Endothelial cell of umbilical vein (primary cell): ENCODE measurements around the gene MLX. TPM values are rescaled to one million over a fixed set of nuclear protein-coding genes. Genes with fewer than 3 reads are reported as not detected.
"Not testable (repeated sequence)": the region's sequence is repeated elsewhere in the genome, so short reads cannot be mapped to it uniquely, and the experiment has no call there.

Source experiments
- BruUV-seq: library from RNA; stranded (reverse); fragments of 400-500 nt; replicated peaks from 2 replicates; lab custom pipeline; 2021; lab: Mats Ljungman, UMichigan
- CTCF ChIA-PET: fragments of 300-600, 350-600 bp; sonication (Branson Sonifier 250); formaldehyde crosslinking; loops from one replicate; lab custom pipeline; 2021; ENCODE audit warnings: antibody characterized with exemption, inconsistent platforms; lab: Charles Lee
- POLR2A ChIA-PET: fragments of 300-600, 350-600 bp; sonication (Branson Sonifier 250); formaldehyde crosslinking; loops from one replicate; lab custom pipeline; 2021; ENCODE audit warnings: antibody characterized with exemption, inconsistent platforms; lab: Charles Lee
- DNase-seq: peaks from one replicate; pipeline ENCODE4 v3.0.0-alpha.2; 2011; ENCODE audit warnings: low read depth, low spot score
- FAIRE-seq: peaks from 2 replicates; lab custom pipeline; 2011; peaks lifted over from hg19 to GRCh38; lab: Jason Lieb, UNC
- H2AFZ ChIP-seq: 2 replicates; pipeline ENCODE4 v1.6.0; 2012; ENCODE audit warnings: low read depth, low read length, control low read depth, inconsistent platforms
- H3K27ac ChIP-seq: 2 replicates; pipeline ENCODE4 v1.5.1; 2011; ENCODE audit warnings: low read depth, mild to moderate bottlenecking, control low read depth, low read length, moderate library complexity; ENCODE audit not compliant: insufficient read depth
- H3K27me3 ChIP-seq, 2 experiments: 2 replicates each; pipeline versions ENCODE4 v1.6.0 to v1.6.1; 2011; ENCODE audit warnings: low read length in 2 of 2, mixed read lengths in 1 of 2; ENCODE audit not compliant: control insufficient read depth in 2 of 2, insufficient read depth in 2 of 2
- H3K36me3 ChIP-seq, 2 experiments: 2 replicates in 1 of 2; 3 replicates in 1 of 2; pipeline ENCODE4 v1.5.1; 2011; ENCODE audit warnings: low read length in 2 of 2, mild to moderate bottlenecking in 1 of 2, moderate library complexity in 1 of 2; ENCODE audit not compliant: control insufficient read depth in 2 of 2, insufficient read depth in 2 of 2; ENCODE audit errors: extremely low read depth in 1 of 2
- H3K4me1 ChIP-seq: 3 replicates; pipeline ENCODE4 v1.5.1; 2011; ENCODE audit warnings: mild to moderate bottlenecking, low read length; ENCODE audit not compliant: control insufficient read depth, insufficient read depth; ENCODE audit errors: extremely low read depth
- H3K4me2 ChIP-seq: 2 replicates; pipeline ENCODE4 v1.6.1; 2011; ENCODE audit warnings: low read length, control low read depth, mixed read lengths; ENCODE audit not compliant: insufficient read depth
- H3K4me3 ChIP-seq, 3 experiments: fragments of 200-600 bp in 1 of 3; sonication (generic), shearing (Covaris generic) in 1 of 3; replicated peaks in 1 of 3; 2 replicates each; pipeline ENCODE4 v1.5.1; 2011 to 2016; ENCODE audit warnings: control low read depth in 3 of 3, low read length in 3 of 3, mild to moderate bottlenecking in 2 of 3, inconsistent platforms in 1 of 3, low read depth in 1 of 3, moderate library complexity in 1 of 3; ENCODE audit not compliant: insufficient read depth in 1 of 3
- H3K79me2 ChIP-seq: 2 replicates; pipeline ENCODE4 v1.6.0; 2012; ENCODE audit warnings: low read length, inconsistent platforms; ENCODE audit not compliant: control insufficient read depth, insufficient read depth
- H3K9ac ChIP-seq: replicated peaks from 2 replicates; pipeline ENCODE3; 2011; ENCODE audit warnings: low read length, control low read depth; ENCODE audit not compliant: insufficient read depth; ENCODE audit errors: extremely low read depth
- H3K9me1 ChIP-seq: replicated peaks from 3 replicates; pipeline ENCODE4 v1.6.0; 2011; ENCODE audit warnings: mild to moderate bottlenecking, low read length; ENCODE audit not compliant: control insufficient read depth, insufficient read depth; ENCODE audit errors: extremely low read depth
- H3K9me3 ChIP-seq: replicated peaks from 2 replicates; pipeline ENCODE4 v1.5.1; 2012; ENCODE audit warnings: low read length, inconsistent platforms; ENCODE audit not compliant: control insufficient read depth, insufficient read depth
- H4K20me1 ChIP-seq: replicated peaks from 2 replicates; pipeline ENCODE3; 2011; ENCODE audit warnings: mild to moderate bottlenecking, low read length; ENCODE audit not compliant: control insufficient read depth, insufficient read depth; ENCODE audit errors: extremely low read depth
- EZH2 ChIP-seq: IDR thresholded peaks from 2 replicates; pipeline ENCODE4 v1.6.1; 2012; ENCODE audit warnings: borderline replicate concordance, low read depth, mild to moderate bottlenecking, moderate library complexity, low read length, inconsistent platforms; ENCODE audit not compliant: severe bottlenecking
- GATA2 ChIP-seq: IDR thresholded peaks from 2 replicates; pipeline ENCODE4 v1.7.0; 2011; ENCODE audit warnings: low read depth, mild to moderate bottlenecking, moderate library complexity, mixed read lengths, low read length; ENCODE audit not compliant: insufficient read length, insufficient read depth
- JUN ChIP-seq: IDR thresholded peaks from 2 replicates; pipeline ENCODE4 v1.6.1; 2011; ENCODE audit warnings: borderline replicate concordance, low read depth; ENCODE audit not compliant: insufficient read length, insufficient read depth
- MYC ChIP-seq: IDR thresholded peaks from one replicate; pipeline ENCODE4 v1.6.1; 2011; ENCODE audit warnings: mild to moderate bottlenecking, low read depth, low read length
- POLR2AphosphoS5 ChIP-seq: IDR thresholded peaks from 2 replicates; pipeline ENCODE4 v1.6.1; 2012; ENCODE audit warnings: low read depth, mild to moderate bottlenecking, control low read depth, low read length, moderate library complexity; ENCODE audit not compliant: insufficient read depth
- dilution Hi-C: fragments of 300-500 bp; cut with MboI; formaldehyde crosslinking; loops from one replicate; pipeline ENCODE4 v1.15.0; 2019; ENCODE audit warnings: low sequenced_read_pairs; ENCODE audit not compliant: extremely low pct_ligation_motif_present
- intact Hi-C: fragments of 100-400 bp; cut with micrococcal nuclease; formaldehyde crosslinking; loops from one replicate; pipeline ENCODE4 v1.10.0; 2022
- polyA plus RNA-seq, 4 experiments: library from polyadenylated mRNA; depleted of rRNA in 3 of 4; stranded (reverse) in 3 of 4; unstranded in 1 of 4; fragments of >200 nt; gene quantifications; 2 replicates each; pipeline versions ENCODE4 v1.2.1 to v1.2.3, GENCODE V29; 2011 to 2012; ENCODE audit warnings: missing spikeins in 1 of 4
- total RNA-seq: library from RNA; stranded (reverse); gene quantifications from 2 replicates; pipeline ENCODE4 v1.2.3, GENCODE V29; 2021

Gene MLX
- total and polyA plus RNA-seq, 2 donors (not counting 3 experiments of a cell fraction or from before 2014, with no cell fraction given): 40.3 to 42.7 TPM

DNA sequence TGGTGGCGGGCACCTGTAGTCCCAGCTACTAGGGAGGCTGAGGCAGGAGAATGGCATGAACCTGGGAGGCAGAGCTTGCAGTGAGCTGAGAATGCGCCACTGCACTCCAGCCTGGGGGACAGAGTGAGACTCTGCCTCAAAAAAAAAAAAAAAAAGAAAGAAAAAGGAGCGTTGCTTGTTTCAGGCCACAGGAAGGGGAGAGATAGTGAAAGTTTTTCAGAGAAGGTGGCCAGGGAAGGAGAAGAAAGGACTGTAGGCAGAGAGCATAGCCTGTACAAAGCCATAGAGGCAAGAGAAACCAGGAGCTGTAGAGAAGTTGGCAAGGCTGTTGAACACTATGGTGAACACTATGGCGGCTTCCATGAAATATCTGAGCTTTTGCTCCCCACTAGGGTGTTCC, 26.3 kb upstream of the MLX start:
- ChIA-PET CTCF (interaction anchor here (0.7 kb wide), 1 partner anchor 102 kb away, joined by 3 read pairs; no protein-coding TSS in a partner anchor), POLR2A (interaction anchor here (0.7 kb wide), 1 partner anchor 852 kb away, joined by 4 read pairs; no protein-coding TSS in a partner anchor)
- H3K27ac ChIP-seq: not testable (repeated sequence)

DNA sequence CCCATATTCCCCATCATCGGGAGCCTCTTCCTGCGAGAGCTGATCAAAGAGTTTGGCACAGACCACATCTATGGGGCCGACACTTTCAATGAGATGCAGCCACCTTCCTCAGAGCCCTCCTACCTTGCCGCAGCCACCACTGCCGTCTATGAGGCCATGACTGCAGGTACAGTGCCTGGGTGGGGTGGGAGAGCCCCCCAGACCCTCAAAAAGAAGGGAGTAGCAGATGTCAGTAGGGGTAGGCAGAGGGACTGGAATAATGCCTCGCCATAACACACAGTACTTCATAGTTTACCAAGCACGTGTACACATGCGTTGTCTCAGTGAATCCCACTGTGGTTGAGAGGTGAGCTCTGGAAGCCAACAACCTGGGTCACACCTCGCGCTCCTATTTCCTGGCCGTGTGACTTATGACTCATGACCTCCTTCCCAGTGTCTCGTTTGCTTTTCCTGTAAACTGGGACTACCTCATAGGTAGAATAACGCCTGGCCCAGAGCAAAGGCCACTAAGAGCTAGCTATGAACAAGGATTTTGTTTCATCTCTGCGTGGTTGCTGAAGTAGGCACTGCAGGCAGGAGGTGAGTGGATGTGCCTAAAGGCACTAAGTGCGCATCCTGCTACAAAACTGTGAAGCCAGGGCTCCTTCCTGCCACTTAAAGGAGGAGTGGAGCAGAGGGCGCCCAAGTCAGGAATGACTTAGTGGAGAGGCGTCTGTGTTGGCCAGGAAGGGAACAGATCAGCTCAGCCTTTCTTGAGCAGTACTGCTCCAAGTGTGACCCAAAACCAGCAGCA, 25.7 kb upstream of the MLX start:
- H3K27me3 ChIP-seq: no peaks in the 10 kb centered on the region
- H3K27ac ChIP-seq: peak overlapping the region; percentile 20
- peaks cover 16% of the 10 kb centered on the region for H3K4me1 ChIP-seq
- dilution Hi-C loops: no loop called here
- H2AFZ ChIP-seq: no peak overlapping the region
- H3K36me3 ChIP-seq: peaks cover 2 to 10% of the 10 kb centered on the region in 2 experiments
- intact Hi-C loops: no loop called here
- H3K79me2 ChIP-seq: peaks cover 4% of the 10 kb centered on the region
- H3K9me1 ChIP-seq: no peaks in the 10 kb centered on the region
- POLR2A ChIA-PET: interaction anchor here (0.6 kb wide), 1 partner anchor 207 kb away, joined by 5 read pairs; no protein-coding TSS in a partner anchor
- H3K9me3 ChIP-seq: no peaks in the 10 kb centered on the region
- no peak overlapping the region for H3K4me3 ChIP-seq
- H3K4me2 ChIP-seq: no peak overlapping the region
- DNase-seq: no peak
- FAIRE-seq: no peak
- CTCF ChIA-PET: interaction anchor here (0.7 to 1.2 kb wide), 2 partner anchors 24 to 102 kb away, joined by 3 read pairs; no protein-coding TSS in a partner anchor
- no peak overlapping the region for H3K9ac ChIP-seq
- TF ChIP-seq GATA2: no peak
- TF ChIP-seq MYC: no peak
- peak; percentile 12 for TF ChIP-seq POLR2AphosphoS5
- TF ChIP-seq EZH2: no peak
- TF ChIP-seq JUN: no peak
- no TSS peak for BruUV-seq
- H4K20me1 ChIP-seq: no peaks in the 10 kb centered on the region

More for the DNA sequence above, 26.3 kb upstream of the MLX start:
- H3K4me2 ChIP-seq, H3K4me3 ChIP-seq, H3K9ac ChIP-seq, H3K36me3 ChIP-seq, H3K9me3 ChIP-seq, FAIRE-seq, H4K20me1 ChIP-seq, dilution Hi-C loops, H3K9me1 ChIP-seq, H3K79me2 ChIP-seq, BruUV-seq, intact Hi-C loops, DNase-seq, H3K27me3 ChIP-seq, H2AFZ ChIP-seq: not testable (repeated sequence)
- peaks cover 20% of the 10 kb centered on the region for H3K4me1 ChIP-seq
